ENCODE results near the gene FAM20B.
"Not testable (repeated sequence)": the region's sequence is repeated elsewhere in the genome, so short reads cannot be mapped to it uniquely, and the experiment has no call there.

Gene FAM20B

GRCh38 chr1:179025975-179026812, 500 bp downstream of the FAM20B start:
- no peak for FAIRE-seq

DNA sequence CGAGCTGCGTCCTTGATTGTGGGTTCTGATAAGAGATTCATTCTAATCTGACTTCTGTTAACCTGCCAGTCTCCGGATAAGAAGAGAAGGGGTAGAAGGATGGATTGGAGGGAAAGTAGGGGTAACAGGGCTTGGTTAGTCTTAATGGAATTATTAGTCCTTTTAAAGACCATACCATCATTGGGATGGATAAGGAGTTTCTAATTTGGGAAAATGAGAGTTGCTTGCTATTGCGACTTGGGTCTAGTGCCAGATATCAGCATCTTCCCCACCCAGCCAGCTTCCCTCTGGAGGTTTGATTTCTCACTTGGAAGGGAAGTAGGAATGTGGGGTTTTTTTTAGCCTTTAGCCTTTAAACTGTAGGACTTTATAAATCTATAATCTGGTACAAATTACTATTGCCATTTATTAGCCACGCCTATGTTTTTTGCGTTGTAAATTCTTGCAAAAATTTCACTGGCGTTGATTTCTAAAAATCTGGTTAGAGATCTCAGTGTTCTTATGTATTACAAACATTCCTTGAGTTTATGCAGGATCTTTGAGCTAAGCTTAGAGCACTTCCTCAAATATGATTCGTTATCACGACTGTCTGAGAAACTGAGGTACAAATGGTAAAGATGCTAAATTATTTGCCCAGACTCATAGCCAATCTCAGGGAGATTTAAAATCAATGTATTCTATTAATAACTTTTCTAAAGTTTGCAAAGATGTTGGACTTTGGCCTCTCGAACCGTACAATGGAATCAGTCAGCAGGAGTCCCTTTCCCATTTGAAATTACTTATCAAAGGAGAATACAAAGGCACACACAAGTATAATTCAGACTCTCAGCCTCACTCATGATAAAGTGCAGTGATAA, 1.3 kb downstream of the FAM20B start:
- FAIRE-seq = no peak

DNA sequence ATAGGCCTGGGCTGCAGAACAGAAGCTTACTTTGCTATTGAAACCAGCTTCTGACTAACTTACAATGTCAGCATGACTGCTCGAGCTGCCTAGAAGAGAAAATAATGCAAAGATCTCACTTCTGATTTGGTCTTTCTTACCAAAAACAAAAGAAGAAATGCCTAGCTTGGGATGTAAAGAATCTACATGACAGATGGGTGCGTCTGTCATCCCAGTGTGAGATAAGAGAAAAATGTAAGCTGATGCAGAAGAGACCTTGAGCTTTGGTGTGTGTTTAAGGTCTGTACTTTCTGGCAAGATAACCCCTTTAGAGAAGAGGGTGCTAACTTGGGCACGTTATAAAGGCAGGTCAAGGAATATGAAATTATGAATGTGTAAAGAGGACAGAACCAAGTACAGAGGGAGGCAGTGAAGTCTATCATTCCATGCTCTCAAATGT, 3.6 kb downstream of the FAM20B start:
- FAIRE-seq = no peak

GRCh38 chr1:179030130-179030529, 4.4 kb downstream of the FAM20B start:
- FAIRE-seq = no peak

GRCh38 chr1:179030683-179031082, 5.0 kb downstream of the FAM20B start:
- no peak for FAIRE-seq

GRCh38 chr1:179031284-179031683, 5.6 kb downstream of the FAM20B start:
- no peak for FAIRE-seq

GRCh38 chr1:179031855-179032513, 6.3 kb downstream of the FAM20B start:
- FAIRE-seq = no peak

DNA sequence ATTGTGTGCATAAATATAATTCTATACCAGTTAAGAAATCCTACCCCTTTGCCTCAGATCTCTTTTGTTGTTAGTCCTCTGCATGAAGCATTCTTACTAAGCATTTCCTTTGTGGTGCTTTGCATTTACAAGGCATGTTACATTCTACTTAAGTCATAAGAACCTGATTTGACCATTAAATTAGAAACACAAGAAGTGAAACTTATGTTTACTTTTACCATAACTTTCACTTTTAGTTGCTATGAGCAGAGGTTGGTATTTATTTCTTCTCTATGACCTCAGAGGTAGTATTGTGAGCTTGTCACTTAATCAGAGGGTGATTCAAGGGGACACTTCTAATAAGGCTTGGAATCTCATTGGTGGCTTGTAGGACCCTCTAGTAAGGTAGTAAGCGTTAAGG, 9.0 kb downstream of the FAM20B start:
- FAIRE-seq = no peak

- no peak for FAIRE-seq
These were observed 11.3 kb downstream of the FAM20B start for GRCh38 chr1:179036844-179037465.

DNA sequence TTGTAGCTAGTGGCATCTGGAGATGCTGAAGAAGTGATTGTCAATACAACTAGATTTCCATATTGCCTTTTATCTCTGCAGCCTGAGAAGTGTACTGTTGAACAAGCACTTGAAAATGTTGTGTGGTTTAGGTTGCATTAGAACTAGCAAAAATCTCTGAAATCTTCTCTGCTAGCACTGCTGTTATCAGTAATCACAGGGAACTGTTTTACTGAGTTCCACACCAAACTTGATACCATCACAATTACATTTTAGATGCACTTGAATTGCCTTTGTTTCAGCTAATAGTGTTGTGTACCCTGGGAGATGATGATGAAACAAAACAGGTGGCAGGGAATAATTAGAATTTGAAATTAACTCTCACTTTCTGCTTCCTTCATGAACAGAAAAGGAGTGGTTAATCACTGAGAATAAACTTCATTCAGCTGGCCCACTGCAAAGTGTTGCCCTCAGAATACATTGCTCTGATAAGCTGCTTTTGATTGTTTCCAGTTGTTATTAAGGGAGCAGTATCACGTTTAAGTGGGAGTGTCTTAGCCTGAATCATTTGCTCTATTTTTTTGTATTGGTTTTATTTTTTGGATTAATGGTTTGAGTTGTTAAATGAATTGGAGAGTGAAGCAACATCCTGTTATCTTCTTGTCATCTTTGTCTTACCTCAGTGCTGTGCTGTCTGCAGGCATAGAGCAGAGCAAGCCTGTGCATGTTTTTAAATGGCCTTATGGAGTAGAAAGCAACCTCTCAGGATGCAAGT, 13.0 kb downstream of the FAM20B start:
- FAIRE-seq = no peak

GRCh38 chr1:179039502-179040174, 13.9 kb downstream of the FAM20B start:
- FAIRE-seq = not testable (repeated sequence)

- not testable (repeated sequence) for FAIRE-seq
These were observed 14.5 kb downstream of the FAM20B start for GRCh38 chr1:179040175-179040551.

DNA sequence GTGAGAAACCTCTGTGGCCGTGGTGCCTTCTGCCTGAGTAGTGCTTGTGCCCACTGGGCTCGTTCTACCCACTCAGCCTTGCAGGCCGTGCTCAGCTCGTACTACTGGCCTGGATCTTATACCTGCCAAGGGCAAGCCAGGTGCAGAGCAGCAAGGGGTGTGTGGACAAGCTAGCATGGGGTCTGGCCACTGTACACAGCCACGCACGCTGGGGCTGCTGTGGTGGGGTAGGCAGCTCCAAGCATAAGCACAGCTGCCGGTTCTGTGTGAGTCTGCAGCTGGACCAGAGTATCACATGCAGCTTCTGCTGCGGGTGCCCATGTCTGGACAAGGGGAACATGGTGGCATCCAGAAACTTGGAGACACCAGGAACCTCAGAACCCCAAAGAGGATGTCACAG, 16.4 kb downstream of the FAM20B start:
- FAIRE-seq = no peak

DNA sequence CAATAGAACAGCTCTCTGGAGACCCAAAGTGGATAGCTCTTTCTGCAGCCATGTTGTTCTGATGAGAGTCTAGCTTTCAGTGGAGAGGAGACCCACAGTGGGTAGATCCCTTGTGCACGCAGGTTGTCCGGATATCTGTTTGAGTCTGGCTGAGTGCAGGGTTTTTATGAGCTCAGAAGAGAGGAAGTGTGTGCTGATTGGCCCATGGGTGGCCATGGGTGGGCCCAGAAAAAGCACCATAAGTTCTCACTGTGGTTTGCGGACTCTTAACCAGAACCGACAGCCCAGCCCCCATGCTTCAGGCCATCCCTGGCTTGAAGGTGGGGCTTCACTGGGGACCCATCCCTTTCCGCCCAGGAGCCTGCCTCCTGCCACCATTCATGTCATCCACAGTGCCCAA, 17.0 kb downstream of the FAM20B start:
- no peak for FAIRE-seq

- FAIRE-seq = no peak
These were observed 17.6 kb downstream of the FAM20B start for GRCh38 chr1:179043266-179043665.

- no peak for FAIRE-seq
These were observed 18.2 kb downstream of the FAM20B start for GRCh38 chr1:179043907-179044306.

- FAIRE-seq = no peak
These were observed 21.3 kb downstream of the FAM20B start for GRCh38 chr1:179046808-179047635.

DNA sequence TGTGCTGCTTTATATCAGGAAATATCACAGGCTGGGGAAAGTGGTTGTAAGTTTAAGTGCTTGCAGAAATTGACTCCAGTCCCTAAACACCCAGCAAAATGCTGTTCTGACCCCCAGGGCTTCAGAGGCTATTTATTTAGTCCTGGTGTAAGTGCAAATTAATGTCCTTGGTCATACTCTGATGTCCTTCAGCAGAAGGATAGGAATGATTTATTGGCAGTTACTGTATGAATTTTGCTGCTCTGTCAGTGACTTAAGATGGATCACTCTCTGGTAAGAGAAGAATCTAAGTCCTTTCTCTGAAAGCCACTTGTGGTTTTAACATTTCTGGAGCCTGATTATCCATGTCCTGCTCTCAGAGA, 21.9 kb downstream of the FAM20B start:
- no peak for FAIRE-seq

GRCh38 chr1:179048339-179049124, 22.8 kb downstream of the FAM20B start:
- FAIRE-seq = no peak

DNA sequence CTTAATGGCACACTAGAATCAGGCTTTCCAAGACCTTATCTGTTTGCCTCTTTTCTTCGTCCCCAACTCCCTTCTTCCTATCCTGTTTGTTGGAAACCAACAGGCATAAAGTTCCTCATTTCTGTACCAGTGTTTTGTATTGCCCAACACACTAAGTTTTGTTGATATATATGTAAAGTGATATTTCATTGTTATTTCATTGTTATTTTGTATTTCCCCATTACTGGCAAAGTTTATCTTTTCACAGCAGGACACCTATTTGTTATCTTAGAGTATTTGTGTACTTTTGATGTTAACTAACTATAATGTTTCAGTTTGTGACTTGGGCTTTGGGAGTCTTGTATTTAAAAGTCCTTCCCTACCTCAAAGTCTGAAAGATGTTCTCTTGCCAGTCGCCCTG, 27.1 kb downstream of the FAM20B start:
- no peak for FAIRE-seq

Data from TTC549 (cell line).